ENCODE data around the gene PRKCB.
A peak's percentile ranks its signal among the peaks of the same experiment; 100 is the strongest.

Gene PRKCB

DNA sequence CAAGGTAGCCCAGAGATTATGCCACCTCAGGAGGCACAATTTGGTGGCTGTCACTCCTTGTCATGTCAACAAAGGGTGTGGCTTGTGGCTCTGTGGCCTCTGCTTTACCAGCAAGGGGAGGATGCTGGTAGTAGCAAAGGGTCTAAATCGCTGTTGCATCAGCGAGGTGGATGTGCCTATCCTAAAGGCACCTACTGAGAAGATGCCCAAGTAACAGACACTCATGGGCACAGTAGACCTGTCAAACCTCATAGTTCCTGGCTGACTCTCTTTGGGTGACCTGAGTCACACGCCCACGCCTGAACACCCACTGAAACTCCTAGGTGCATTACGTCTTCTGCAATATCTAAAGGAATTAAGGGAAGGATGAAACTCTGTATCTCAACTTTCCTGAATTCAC, 139.5 kb downstream of the PRKCB start:
- no peak for DNase-seq

DNA sequence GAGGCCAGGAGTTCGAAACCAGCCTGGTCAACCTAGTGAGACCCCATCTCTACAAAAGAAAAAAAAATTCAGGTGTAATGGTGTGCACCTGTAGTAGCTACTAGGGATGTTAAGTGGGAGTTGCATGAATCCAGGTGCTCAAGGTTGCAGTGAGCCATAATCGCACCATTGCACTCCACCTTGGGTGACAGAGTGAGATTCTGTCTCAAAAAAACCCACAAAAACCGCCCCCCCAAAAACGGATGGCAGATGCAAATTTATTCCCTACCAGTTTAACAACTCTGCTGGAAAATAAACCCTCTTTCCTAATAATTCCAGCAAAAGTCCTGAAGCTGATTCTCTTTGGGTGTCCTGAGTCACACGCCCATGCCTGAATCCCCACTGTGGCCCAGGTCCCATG, 140.3 kb downstream of the PRKCB start:
- no peak for DNase-seq

DNA sequence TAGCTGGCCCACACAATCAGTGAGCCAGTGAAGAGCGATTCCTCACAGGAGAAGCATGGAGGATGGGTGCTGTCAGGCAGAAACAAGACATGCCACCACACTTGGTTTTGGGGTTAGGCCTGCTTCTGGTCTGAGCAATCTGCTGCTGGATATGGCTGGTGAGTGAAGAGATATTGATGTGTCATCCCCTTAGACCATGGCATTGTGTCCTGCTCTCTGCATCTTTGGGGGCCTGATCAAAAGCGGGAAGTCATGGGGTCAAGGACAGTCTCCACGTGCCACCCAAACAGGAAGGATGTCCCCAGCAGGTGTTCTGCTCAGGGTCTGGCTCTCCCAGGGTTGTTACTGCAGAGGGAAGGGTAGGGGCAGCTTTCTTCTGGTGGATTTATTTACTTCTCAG, 140.7 kb downstream of the PRKCB start:
- DNase-seq: no peak

DNA sequence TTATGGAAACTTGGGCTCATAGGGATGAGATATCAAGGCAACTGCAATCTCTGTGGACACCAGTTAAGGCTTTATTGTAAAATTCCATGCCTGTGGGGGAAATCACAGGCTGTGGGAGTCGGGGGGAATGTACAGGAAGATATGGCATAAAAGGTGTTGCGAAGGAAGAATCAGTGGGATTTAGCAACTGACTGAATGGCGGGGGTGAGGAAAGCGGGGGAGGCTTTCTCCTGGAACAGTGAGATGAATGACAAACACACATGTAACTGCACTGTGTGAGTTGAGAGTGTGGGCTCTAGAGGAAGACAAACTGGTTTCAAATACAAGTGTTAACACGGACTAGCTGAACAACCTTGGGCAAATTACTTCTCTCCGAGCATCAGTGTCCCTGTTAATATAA, 143.7 kb downstream of the PRKCB start:
- DNase-seq: no peak

DNA sequence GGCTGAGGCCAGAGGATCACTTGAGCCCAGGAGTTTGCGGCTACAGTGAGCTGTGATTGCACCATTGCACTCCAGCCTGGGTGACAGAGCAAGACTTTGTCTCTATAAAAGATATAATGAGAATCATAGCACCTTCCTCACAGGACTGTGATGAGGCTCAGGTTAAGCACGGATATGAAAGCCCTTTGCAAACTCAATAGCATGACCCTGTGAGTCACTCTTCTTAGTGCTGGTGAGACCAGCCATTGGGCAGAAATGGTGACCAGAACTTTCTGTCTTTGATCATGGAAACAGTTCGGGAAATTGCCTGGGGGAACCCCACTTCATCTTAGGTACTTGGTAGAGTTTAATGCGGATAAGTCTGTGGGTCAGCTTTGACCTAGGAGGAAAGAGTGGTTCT, 144.2 kb downstream of the PRKCB start:
- no peak for DNase-seq

DNA sequence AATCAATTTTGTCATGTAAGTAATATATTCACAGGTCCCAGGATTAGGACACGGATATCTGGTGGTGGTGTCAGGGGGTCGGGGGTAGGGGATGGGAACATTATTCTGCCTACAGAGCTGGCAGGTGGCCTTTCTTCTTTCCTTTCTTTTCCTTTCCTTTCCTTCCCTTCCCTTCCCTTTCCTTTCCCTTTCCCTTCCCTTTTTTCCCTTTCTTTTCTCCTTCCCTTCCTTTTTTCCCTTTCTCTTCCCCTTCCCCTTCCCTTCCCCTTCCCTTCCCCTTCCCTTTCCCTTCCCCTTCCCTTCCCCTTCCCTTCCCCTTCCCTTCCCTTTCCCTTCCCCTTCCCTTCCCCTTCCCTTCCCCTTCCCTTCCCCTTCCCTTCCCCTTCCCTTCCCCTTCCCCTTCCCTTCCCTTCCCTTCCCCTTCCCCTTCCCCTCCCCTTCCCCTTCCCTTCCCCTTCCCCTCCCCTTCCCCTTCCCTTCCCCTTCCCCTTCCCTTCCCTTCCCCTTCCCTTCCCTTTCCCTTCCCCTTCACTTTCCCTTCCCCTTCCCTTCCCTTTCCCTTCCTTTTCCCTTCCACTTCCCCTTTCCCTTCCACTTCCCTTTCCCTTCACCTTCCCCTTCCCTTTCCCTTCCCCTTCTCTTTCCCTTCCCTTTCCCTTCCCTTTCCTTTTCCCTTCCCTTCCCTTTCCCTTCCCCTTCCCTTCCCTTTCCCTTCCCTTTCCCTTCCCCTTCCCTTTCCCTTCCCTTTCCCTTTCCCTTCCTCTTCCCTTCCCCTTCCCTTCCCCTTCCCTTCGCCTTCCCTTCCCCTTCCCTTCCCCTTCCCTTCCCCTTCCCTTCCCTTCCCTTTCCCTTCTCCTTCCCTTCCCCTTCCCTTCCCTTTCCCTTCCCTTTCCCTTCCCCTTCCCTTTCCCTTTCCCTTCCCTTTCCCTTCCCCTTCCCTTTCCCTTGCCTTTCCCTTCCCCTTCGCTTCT, 145.9 kb downstream of the PRKCB start:
- DNase-seq: no peak

DNA sequence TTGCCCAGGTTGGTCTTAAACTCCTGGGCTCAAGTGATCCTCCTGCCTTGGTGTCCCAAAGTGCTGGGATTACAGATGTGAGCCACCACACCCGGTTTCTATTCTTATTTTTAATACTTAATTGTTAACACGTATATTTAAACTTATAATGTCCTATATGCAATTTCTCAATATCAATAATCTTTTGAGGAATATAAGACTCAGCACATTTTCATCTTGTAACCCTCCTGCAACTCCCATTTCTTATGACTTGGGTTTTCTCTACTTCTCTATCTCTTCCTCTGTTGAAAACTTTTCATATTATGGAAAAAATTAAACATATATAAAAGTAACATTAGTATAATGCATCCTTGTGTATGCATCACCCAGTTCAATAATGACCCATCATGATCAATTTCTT, 150.7 kb downstream of the PRKCB start:
- no peak for DNase-seq

DNA sequence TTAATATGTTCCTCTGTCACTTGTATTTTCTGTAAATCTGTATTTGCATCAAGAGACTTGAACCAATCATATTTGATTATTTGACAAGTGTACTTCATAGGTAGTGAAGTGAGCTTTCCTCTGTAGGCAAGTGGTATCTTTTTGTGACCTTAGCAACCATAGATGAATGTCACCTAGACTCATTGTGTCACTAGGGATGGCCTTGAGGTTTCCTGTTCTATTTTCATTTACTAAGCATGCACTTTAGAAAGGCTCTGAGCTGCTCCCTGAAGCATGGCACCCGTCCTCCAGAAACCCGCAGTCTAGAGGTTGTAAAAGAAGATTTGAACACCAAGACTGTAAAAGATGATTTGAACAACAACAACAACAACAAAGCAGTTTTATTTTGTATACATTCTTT, 151.7 kb downstream of the PRKCB start:
- DNase-seq: no peak

DNA sequence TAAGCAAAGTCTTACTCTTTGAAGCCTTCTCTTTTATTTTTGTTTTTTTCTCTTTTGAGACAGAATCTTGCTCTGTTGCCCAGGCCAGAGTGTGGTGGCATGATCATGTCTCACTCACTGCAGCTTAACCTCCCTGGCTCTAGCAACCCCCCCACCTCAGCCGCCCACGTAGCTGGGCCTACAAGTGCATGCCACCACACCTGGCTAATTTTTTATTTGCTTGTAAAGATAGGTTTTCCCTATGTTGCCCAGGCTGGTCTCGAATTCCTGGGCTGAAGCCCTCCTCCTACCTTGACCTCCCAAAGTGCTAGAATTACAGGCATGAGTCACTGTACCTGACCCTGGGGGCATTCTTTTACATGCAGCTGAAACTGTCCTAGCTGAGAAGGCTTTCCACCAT, 154.7 kb downstream of the PRKCB start:
- DNase-seq: no peak

DNA sequence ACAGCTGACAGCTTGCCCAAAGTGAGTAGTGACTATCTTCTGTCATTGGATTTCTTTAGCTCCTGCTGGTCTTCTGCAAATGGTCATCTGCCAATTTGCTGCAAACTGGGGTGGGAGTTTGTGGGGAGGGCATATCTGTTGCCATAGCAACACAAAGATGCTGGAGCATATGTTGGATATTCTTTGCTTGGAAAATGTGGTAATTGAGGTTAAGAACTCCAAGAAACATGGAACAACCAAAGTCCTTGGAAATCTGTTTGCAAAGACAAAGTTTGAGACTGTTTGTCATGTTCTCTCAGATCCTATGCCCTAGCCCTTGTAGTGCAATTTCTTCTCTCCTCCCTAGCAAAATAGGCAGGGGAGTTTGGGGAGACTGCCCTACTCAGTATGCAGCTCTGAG, 155.3 kb downstream of the PRKCB start:
- DNase-seq: no peak

DNA sequence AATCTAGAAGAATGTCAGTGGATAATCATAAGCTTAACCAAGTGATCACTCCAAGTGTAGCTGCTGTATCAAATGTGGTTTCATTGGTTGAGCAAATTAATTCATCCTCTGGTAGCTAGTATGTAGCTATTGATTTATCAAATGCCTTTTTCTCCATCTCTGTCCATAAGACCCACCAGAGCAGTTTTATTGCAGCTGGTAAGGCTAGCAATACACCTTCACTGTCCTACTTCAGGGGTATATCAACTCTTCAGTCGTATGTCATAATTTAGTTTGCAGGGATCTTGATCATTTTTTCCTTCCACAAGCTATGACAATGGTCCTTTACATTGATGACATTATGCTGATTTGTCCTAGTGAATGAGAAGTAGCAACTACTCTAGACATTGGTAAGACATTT, 158.8 kb downstream of the PRKCB start:
- DNase-seq: no peak

DNA sequence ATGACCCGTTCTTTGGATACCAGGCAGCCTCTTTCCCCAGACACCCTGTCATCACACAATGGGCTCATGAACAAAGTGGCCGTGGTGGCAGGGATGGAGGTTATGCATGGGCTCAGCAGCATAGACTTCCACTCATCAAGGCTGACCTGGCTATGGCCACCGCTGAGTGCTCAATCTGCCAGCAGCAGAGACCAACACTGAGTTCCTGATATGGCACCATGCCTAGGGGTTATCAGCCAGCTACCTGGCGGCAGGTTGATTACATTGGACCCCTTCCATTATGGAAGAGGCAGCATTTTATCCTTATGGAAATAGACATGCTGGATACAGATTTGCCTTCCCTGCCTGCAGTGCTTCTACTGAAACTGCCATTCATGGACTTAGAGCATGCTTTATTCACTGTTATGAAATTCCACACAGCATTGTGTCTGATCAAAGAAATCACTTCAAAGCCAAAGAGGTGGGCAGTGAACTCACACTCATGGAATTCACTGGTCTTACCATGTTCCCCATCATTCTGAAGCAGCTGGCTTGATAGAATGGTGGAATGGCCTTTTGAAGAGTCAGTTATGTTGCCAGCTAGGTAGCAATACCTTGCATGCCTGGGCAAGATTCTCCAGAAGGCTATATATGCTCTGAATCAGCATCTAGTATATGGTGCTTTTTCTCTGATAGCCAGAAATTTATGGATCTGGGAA, 160.6 kb downstream of the PRKCB start:
- DNase-seq: peak; percentile 47

DNA sequence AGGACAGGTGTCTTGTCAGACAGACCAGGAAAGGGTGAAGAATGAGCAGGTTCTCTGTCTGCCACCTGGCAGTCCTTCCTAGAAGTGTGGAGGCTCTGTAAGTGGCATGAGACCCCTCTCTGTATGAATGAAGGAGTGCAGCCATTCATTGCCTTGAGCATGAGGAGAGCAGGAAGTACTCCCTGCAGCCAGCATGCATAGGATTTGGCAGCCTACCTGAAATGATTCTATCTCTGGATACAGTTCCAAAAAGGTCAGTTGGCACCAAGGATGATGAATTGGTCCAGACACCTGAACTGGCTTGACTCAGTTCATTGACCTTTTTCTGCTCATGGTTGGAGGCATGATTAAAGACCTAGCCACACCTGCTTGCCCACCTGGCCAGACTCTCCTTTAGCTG, 163.0 kb downstream of the PRKCB start:
- DNase-seq: no peak

DNA sequence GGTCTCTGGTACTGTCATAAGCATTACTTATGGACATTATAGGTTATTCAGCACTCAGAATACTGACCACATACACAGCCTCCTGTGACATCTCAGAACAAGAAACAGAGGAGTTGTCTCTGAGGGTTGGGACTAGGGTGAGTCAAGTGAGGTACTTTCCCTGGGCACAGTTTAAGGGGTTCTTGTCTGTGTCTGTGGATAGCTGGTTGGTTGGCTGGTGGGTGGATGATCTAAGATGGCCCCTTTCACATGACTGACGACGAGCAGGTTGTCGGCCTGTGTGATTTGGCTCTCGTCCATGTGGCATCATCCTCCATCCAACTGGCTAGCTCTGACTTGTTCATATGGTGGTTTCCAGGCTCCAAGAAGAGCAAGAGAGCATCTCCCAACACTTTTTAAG, 163.9 kb downstream of the PRKCB start:
- no peak for DNase-seq

DNA sequence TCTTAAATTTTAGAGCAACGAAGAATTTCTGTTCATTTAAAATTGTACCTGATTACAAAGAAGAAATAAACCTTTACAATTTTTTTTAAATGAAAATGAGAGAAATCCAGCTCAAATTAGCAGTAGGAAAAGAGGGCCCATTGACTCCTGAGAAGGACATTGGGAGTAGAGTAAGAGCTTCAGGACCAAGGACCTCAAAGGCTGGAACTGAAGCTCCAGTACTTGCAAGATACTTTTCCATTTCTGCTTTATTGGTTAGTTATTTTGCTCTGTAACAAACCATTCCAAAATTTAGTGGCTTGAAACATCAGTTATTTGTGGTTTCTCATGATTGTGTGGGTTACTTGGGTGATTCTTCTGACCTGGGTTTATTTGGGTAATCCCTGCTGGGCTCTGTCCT, 165.9 kb downstream of the PRKCB start:
- DNase-seq: no peak

DNA sequence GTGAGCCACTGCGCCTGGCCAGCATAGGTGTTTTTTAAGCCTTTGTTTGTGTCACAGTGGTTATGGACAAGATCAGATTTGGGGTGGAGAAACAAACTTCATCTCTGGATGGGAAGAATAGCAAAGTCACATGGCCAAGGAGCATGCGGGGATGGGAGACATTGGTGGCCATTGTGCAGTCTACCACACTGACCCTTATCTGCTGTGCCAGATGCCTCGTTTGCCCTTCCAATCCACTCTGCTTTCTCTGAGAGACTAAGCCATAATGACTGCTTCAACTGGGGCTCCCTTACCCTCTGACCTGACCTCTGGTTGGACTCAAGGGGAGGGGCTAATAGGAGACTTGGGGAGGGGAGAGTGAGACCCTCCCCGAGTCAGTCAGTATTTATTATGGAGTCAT, 166.8 kb downstream of the PRKCB start:
- no peak for DNase-seq

DNA sequence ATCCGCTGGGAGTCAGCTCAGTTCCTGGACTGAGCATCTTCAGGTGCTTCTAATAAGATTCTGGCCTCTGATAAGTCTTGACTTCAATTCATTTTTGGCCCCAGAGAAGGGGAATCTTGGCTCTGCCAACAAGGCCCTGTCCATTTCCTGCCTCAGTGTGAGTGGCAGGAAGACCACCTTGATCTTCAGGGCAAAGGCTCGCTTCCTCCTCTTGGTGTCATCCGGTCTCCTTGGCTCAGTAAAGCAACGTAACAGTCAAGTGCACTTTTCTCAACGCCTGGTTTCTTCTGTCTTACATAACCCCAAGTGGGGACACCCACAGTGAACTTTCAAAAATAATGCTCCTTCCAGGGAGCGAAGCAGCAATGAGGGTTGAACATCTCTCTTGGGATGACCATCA, 169.8 kb downstream of the PRKCB start:
- no peak for DNase-seq

DNA sequence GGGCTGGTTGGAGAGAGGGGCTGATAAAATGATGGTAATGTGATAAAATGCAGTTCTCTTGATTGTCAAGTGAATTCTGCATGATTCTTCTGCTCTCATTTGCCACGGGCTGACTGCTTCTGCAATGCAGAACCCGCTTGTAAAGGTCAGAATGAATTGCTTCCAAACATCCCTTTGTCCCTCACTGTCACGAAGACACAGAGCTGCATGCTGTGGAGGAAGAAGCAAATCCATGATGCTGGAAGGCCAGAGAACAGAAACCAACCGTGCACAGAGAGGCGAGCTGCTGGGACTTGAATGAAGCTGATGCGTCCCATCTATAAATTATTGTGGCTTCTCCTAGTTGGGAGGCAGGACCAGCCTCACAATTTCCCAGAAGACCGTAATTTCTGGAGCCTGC, 171.6 kb downstream of the PRKCB start:
- no peak for DNase-seq

DNA sequence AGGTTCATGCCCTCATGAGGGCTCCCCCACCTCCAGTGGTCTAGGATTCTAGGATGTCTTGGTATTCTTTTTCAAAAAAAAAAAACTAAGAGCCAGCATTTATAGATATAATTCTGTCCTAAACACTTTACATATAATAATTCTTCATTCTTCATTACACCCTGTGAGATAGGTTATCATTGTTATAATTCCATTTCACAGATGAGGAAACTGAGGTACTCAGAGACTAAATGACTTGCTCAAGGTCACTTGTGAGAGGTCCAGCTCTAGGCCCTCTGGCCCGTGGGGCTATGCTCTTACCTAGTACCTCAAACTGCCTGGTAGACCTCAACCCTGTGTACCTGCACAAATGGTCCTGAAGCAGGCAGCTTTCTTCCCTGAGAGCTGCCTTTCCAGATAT, 172.2 kb downstream of the PRKCB start:
- no peak for DNase-seq

DNA sequence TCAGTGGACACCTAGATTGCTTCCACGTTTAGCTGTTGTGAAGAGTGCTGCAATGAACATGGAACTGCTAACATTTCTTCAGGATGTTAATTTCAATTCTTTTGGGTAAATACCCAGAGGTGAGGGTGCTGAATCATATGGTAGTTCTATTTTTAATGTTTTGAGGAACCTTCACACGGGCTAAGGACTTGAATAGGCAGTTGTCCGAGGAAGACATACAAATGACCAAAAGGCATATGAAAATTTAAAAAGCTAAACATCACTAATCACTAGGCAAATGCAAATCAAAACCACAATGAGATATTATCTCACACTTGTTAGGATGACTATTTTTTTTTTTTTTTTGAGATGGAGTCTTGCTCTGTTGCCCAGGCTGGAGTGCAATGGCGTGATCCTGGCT, 173.3 kb downstream of the PRKCB start:
- DNase-seq: no peak

DNA sequence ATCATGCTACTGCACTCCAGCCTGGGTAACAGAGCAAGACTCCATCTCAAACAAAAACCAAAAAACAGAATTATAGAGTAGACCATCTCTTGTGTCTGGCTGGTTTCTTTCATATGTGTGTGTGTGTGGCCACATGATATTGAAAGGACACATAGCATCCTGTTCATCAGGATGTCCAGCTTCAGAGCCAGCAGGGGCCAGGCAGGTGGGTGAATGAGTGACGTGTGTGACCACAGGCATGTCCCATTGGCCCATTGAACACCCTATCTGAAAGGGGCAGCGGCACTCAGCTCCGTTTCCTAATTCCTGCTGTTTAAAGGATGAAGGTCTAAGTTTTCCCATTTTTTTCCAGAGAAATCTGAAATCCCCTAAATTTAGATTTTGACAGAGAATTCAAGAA, 174.2 kb downstream of the PRKCB start:
- no peak for DNase-seq

DNA sequence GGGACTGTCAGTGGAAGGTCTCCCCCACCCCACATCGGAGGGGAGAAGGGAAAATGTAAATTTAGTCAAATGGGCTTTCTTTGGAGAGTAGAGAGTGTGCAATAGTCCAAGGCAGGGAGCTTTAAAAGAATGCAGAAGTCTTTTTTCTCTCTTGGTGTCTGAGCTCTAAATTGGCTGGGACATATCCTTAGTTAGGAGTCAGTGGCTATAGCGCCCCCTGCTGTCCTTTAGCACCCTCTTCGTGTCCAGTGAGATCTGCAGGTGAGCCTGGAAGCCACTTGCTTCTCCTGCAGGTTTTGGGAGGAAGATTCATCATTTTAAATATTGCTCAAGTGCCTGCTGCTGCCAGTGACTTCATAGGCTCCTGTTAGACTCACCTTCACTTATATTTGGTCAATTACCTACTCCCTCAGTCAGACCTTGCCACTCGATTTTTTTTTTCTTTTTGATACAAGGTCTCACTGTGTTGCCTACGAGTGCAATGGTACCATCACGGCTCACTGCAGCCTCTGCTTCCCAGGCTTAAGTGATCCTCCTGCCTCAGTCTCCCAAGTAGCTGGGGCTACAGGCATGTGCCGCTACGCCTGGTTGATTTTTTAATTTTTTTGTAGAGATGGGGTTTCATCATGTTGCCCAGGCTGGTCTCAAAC, 174.8 kb downstream of the PRKCB start:
- DNase-seq: peak; percentile 63

DNA sequence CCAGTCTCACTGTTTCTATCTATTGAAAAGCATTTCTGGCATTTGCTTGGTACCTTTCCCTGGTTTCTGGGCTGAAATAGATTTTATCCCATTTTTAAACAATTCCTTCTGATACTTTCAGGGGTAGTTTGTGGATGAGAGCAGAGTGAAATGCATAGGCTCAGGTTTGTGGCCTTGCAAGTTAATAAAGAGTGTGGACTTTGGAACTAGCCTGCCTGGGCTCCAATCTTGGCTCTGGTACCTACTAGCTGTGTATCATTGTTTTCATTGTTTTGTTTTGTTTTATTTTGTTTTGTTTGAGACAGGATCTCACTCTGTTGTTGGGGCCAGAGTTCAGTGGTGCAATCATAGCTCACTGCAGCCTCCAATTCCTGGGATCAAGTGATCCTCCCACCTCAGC, 175.5 kb downstream of the PRKCB start:
- no peak for DNase-seq

DNA sequence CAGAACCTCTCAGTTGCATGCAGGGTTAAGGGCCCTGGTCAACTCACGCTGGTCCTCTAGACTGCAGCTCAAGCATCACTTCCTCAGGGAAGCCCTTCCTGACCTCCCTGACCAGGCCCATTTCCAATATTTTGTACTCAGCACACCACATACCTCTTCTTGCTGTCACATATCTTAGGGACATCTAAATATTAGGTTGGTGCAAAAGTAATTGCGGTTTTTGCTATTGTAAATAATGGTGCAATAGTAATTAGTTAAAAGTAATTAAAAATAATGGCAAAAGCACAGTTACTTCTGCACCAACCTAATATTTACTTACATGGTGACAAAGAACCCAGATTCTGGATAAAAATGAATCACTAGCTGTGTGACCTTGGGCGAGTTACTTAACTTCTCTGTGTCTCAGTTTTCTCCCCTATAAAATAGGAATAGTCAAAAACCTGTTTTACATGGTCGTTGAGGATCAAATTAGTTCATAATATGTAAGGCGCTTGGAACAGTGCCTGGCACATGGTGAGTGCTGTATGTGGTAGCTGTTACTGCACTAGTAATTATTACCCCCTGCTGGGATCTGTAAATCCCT, 177.4 kb downstream of the PRKCB start:
- no peak for DNase-seq

Measured in NCI-H2029 treated with DMSO at 0.1 percent for 48 hours (cell line).